Measurements from ENCODE around the gene GLRX3. TPM values are rescaled to one million over a fixed set of nuclear protein-coding genes. Genes with fewer than 3 reads are reported as not detected.

GLRX3 gene
- total RNA-seq, 1 donor from 2014 or later, result 192 TPM

GRCh38 chr10:130167707-130168106 lies 31.5 kb downstream of the GLRX3 start:
- TF ChIP-seq, protein P1, sequence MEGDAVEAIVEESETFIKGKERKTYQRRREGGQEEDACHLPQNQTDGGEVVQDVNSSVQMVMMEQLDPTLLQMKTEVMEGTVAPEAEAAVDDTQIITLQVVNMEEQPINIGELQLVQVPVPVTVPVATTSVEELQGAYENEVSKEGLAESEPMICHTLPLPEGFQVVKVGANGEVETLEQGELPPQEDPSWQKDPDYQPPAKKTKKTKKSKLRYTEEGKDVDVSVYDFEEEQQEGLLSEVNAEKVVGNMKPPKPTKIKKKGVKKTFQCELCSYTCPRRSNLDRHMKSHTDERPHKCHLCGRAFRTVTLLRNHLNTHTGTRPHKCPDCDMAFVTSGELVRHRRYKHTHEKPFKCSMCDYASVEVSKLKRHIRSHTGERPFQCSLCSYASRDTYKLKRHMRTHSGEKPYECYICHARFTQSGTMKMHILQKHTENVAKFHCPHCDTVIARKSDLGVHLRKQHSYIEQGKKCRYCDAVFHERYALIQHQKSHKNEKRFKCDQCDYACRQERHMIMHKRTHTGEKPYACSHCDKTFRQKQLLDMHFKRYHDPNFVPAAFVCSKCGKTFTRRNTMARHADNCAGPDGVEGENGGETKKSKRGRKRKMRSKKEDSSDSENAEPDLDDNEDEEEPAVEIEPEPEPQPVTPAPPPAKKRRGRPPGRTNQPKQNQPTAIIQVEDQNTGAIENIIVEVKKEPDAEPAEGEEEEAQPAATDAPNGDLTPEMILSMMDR (IDR thresholded peaks at IDR 0.05; ENCODE audit: insufficient read depth, low read length, poor library complexity, severe bottlenecking), result no peak
- DNase-seq (ENCODE audit: low read depth), result no peak
- H3K27me3 ChIP-seq (ENCODE audit: control insufficient read depth, insufficient read depth, low read length), result no peaks in the 10 kb centered on the region
- no peak overlapping the region for H3K4me3 ChIP-seq (ENCODE audit: low read depth, low read length)
- no peaks in the 10 kb centered on the region for H3K36me3 ChIP-seq (ENCODE audit: control insufficient read depth, insufficient read depth, low read length)

DNA sequence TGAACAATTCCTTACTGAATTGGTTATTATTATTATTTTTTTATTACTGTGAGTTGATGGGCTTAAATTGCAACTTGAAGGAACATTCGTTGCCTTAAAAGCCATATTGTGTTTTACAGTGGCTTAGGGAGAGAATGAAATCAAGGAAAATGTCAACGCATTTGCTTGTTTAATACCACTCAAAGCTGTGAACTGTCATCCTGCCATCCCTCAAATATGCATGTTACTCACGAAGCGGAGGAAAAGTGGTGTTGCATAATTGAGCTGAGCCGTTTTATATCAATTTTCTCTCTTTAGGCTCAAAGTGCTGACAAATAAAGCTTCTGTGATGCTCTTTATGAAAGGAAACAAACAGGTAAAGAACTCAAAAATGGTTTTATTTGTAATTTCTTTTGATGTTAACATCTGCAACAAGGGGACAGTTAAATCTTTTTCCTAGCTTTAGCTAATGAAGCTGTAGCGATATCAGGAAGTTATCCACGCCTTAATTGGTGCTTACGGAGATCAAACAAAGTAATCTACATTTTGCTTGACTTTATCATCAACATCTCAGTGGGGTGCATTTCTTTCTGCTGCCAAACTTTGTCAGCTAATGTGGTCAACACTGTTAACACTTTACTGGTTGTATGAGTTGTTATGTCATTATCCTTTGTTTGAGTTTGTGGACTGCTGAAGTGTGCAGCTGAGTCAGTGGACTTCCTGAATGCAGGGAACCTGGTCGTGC lies 33.1 kb downstream of the GLRX3 start:
- H3K27me3 ChIP-seq (ENCODE audit: control insufficient read depth, insufficient read depth, low read length), result no peaks in the 10 kb centered on the region
- H3K36me3 ChIP-seq (ENCODE audit: control insufficient read depth, insufficient read depth, low read length), result no peaks in the 10 kb centered on the region
- DNase-seq (ENCODE audit: low read depth), result peak; percentile 7
- TF ChIP-seq, protein P1 (IDR thresholded peaks at IDR 0.05; ENCODE audit: insufficient read depth, low read length, poor library complexity, severe bottlenecking), result no peak
- H3K4me3 ChIP-seq (ENCODE audit: low read depth, low read length), result no peak overlapping the region

DNA sequence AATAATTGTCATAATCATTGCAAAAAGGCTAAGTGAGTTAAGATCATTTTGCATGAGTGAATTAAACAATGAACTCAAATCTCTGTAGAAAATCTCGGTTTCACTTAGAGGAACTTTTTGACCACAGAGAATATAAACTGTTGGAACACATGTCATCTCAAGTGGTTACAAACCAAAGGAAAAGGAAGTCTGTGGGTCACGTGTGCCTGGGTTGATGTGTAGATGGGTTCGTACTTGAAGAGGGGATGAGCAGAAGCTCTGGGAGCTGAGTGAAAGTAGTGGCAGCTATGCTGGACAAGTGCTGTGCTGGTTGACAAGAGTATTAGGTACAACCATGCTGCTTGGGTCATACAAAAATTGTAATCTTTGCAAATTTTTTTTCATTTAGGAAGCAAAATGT lies 35.0 kb downstream of the GLRX3 start:
- TF ChIP-seq, protein P1 (IDR thresholded peaks at IDR 0.05; ENCODE audit: insufficient read depth, low read length, poor library complexity, severe bottlenecking), result no peak
- no peaks in the 10 kb centered on the region for H3K36me3 ChIP-seq (ENCODE audit: control insufficient read depth, insufficient read depth, low read length)
- DNase-seq (ENCODE audit: low read depth), result no peak
- H3K4me3 ChIP-seq (ENCODE audit: low read depth, low read length), result no peak overlapping the region
- no peaks in the 10 kb centered on the region for H3K27me3 ChIP-seq (ENCODE audit: control insufficient read depth, insufficient read depth, low read length)

DNA sequence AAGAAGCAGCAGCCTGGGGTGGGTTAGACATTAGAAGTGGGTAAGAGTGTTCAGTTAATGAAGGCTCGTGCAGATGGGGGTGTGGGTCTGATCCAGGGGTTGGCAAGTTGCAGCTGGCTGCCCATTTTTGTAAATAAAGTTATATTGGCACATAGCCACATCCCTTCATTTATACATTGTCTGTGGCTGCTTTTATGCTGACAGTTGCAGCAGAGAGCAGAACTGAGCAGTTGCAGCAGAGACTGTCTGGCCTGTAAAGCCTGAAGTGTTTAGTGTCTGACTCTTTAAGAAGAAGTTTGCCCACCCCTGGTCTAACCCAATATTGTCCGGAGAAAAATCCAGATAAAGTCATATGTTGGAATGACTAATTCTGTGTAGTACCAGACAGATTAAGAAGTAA lies 38.1 kb downstream of the GLRX3 start:
- DNase-seq (ENCODE audit: low read depth), result no peak
- no peaks in the 10 kb centered on the region for H3K36me3 ChIP-seq (ENCODE audit: control insufficient read depth, insufficient read depth, low read length)
- no peaks in the 10 kb centered on the region for H3K27me3 ChIP-seq (ENCODE audit: control insufficient read depth, insufficient read depth, low read length)
- no peak overlapping the region for H3K4me3 ChIP-seq (ENCODE audit: low read depth, low read length)
- TF ChIP-seq, protein P1 (IDR thresholded peaks at IDR 0.05; ENCODE audit: insufficient read depth, low read length, poor library complexity, severe bottlenecking), result no peak

DNA sequence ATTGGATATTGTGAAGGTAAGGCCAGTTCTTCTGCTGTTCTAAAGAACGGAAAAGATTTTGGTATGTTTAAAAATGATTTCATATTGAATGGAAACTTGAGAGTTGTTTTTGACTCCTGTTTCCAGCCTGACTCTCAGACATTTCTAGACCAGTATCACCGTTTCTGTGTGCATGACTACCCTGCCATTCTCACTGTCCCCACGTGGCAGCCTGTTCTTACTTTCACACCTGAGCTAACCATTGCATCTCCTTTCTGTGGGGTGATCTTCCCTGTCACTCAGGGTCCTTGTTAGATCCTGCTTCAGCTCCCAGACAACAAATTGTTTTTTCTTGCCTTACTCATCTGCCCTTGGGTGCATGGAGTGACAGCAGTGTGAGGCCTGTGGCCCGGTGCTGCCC lies 38.9 kb downstream of the GLRX3 start:
- TF ChIP-seq, protein P1 (IDR thresholded peaks at IDR 0.05; ENCODE audit: insufficient read depth, low read length, poor library complexity, severe bottlenecking), result no peak
- DNase-seq (ENCODE audit: low read depth), result no peak
- Histone ChIP-seq H3K27me3 (ENCODE audit: control insufficient read depth, insufficient read depth, low read length) (no peaks in the 10 kb centered on the region), H3K4me3 (ENCODE audit: low read depth, low read length) (no peak overlapping the region), H3K36me3 (ENCODE audit: control insufficient read depth, insufficient read depth, low read length) (no peaks in the 10 kb centered on the region)

- TF ChIP-seq, protein P1 (IDR thresholded peaks at IDR 0.05; ENCODE audit: insufficient read depth, low read length, poor library complexity, severe bottlenecking), result no peak
- H3K4me3 ChIP-seq (ENCODE audit: low read depth, low read length), result no peak overlapping the region
- peaks cover 2% of the 10 kb centered on the region for H3K36me3 ChIP-seq (ENCODE audit: control insufficient read depth, insufficient read depth, low read length)
- no peaks in the 10 kb centered on the region for H3K27me3 ChIP-seq (ENCODE audit: control insufficient read depth, insufficient read depth, low read length)
- DNase-seq (ENCODE audit: low read depth), result no peak
These were observed 41.1 kb downstream of the GLRX3 start for GRCh38 chr10:130177250-130177649.
